NCI-H2196 treated with DMSO at 0.1 percent for 48 hours (cell line): ENCODE measurements around the gene RIPK4.
"Not testable (repeated sequence)": the region's sequence is repeated elsewhere in the genome, so short reads cannot be mapped to it uniquely, and the experiment has no call there.

Experiments
- DNase-seq: peaks from one replicate; lab custom pipeline; 2025; ENCODE audit not compliant: unreplicated experiment; lab: John Stamatoyannopoulos, UW

RIPK4 gene

DNA sequence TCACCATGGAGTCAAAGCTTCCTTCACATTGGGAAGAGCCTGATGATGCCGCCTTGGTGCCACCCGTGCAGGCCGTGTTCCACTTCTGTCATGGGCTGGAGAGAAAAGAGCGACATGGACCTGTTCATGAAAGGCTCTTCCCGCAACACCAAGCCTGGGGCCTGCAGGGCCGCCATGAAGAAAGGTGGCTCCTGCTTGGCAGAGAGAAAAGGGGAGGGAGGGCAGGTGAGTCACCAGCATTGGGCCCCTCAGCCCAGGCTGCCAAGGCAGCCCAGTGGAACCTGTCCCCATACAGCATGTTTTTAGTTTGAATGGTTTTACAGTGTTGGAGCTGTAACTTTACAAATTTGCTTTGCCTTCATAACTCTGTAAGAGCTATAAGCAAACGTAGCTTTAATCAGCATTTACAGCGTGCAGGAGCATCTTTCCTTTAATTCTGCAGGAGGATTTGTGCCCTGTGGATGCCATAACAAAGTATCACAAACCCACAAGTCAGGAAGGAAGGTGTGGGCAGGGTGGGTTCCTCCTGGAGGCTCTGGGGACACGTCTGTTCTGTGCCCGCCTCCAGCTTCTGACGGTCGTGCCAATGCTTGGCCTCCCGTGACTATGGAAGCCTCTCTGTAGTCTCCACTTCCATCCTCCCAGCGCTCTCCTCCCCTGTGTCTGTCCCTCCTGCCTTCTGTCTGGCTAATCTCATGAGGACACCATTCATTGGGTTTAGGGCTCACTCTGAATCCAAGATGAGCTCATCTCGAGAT, 49.1 kb downstream of the RIPK4 start:
- no peak for DNase-seq

DNA sequence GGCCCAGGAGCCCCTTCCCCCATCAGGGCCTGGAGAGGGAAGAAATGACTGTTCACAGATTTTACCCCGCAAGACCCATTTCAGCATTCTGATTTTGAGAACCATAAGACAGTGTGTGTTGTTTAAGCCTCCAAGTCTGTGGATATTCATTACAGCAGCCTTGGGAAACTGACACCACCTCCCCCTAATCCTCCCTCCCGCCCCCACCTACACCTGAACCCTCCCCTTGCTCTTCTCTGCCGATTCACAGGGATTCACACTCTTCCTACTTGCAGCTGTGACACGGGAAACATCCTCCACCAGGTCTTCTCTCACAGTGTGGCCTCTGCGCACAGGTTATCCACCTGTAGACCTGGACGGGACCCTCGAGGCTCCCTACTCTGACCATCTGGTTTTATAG, 50.1 kb downstream of the RIPK4 start:
- no peak for DNase-seq

DNA sequence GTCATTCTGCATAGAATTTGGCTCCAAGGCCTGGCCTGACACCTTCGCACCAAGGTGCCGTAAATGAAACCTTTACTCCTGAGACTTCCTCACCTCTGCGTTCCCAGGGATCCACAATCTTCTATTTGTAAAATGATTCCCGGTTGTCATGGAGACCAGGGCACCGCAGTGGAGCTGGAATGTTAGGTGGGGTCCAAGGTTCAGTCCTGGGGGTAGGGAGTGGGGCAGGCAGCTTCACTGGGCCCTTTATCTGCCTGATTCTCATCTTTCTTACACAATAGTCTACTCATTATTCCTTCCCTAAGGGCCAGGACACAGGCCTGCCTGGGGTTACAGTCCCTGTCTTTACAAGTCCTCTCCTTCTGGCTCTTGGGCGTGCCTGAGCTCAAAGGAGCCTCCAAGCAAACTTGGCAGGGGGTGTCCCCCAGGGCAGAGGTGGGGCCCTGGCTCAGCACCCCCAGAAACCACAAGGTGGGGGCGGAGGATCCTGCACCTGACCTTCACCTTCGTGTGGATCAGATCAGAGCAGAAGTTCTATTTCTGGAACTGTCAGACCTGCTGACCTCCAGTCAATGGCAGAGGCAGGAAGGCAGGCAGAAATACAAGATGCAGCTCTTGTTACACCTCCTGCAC, 51.1 kb downstream of the RIPK4 start:
- no peak for DNase-seq

DNA sequence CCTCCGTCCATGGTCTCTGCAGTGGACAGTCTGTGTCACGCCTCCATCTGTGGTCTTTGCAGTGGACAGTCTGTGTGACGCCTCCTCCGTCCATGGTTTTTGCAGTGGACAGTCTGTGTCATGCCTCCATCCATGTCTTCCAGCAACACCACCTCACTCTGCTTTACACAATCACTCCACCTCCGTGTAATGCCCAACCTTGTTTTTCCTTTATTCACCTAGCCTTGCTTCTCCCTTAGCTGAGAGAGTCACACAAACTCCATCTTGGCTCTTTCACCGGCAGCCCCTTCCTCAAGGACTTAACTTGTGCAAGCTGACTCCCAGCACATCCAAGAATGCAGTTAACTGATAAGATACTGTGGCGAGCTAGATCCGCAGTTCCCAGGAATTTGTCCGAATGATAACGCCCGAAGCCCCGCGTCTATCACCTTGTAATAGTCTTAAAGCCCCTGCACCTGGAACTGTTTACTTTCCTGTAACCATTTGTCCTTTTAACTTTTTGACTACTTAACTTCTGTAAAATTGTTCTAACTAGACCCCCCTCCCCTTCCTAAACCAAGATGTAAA, 52.5 kb downstream of the RIPK4 start:
- DNase-seq = not testable (repeated sequence)

DNA sequence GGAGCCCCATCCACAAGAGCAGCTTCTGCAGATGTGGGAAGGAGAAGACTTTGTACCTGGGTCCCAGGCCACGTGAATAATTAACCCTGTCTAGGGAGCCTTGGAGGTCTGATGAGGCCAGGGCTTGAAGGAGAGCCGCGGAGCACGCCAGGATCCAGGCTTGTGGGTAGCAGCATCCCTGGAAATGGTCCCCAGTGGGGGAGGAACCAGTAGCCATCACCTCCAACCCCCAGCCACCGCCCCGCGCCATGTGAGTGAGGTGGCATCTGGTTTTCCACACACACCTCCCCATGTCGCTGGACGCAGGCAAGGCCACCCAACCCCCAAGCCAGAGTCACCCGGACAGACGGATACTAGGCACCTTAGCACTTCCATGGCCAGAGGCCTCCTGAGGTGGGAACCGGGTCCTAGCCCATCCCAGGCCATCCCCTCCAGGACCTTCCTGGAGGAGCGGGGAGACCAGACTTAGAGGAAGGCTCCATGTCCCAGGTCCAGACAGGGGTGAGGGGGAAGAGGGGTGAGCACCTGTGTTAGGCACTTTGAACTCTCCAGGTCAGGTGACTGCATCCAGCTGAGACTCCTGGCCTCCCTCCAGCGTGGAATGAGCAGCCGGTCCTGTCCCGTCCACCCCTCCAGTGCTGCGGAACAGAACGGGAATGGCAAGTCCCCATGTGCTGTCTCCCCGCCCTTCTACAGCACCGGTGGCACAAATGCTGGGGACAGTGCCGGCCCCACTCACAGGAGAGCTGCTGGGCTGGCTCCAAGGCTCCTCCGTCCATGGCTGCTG, 53.2 kb downstream of the RIPK4 start:
- DNase-seq = no peak

DNA sequence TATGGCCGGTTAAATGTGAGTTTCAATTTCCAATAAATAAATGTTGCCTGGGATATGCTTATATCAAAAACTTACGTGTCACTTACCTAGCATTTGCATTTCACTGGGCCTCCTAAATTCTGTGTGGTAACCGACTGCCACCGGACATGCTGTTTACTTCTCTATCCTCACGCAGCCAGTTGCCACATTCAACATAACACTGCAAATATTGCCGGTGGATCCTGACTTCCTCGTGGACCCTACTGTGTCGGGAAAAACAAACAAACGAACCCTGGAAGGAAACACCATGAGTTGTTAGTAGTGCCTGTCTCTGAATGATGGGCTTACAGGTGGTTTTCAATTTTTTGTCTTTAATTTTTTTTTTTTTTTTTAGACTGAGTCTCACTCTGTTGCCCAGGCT, 54.1 kb downstream of the RIPK4 start:
- no peak for DNase-seq

DNA sequence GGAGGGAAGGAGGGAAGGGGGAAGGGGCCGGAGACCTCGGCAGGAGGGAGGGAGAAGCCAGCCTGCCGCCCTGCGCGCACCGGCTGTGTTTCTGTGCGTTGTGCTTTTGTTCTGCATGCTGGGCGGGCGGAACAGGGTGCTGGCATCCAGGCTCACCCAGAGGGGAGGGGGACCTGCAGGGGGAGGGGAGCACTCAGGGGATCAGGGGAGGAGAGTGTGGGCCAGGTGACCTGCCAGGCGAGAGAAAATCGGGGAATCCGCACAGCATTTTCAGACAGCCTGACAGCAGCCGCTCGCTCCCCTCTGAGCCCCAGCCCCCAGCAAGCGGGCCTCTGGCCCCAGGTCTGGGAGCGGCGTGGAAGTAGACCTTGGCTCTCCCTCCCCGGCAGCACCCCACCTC, 54.7 kb downstream of the RIPK4 start:
- no peak for DNase-seq

DNA sequence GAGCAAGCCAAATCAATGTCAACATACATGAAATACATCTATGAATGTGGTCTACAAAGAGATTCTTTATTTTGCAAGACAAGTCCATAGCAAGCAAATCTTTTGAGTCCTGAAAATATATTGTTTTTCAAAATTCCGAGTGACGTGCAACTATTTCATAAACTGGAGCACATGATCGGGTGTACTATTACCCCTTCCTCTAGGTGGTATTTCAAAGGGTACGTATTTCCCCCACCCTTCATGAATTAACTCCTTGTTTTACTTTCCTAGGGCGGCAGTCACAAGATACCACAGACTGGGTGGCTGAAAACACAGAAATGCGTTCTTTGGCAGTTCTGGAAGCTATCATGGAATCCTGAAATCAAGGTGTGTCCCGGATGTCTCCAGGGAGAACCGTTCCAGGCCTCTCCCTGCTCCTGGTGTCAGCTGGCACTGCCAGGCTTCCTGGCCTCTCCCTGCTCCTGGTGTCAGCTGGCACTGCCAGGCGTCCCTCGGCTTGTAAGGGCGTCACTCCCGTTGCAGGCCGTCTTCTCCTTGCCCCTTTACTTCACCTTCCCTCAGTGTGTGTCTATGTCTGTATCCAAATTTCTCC, 55.3 kb downstream of the RIPK4 start:
- no peak for DNase-seq

DNA sequence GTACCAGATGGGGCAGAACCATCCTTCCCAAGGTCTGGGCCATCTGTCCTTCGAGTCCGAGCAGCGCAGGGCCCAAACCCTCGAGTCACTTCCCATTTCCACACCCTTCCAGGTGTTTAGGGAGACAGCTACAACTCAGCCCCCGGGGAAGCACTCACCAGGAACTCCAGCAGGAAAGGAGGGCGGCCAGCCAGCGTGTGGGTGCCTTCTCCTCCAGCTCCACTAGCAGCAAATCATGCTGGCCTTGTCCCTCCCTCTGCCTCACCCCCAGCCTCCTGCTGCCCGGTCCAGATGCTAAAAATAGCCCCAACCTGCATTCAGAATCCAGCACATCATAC, 56.1 kb downstream of the RIPK4 start:
- no peak for DNase-seq

DNA sequence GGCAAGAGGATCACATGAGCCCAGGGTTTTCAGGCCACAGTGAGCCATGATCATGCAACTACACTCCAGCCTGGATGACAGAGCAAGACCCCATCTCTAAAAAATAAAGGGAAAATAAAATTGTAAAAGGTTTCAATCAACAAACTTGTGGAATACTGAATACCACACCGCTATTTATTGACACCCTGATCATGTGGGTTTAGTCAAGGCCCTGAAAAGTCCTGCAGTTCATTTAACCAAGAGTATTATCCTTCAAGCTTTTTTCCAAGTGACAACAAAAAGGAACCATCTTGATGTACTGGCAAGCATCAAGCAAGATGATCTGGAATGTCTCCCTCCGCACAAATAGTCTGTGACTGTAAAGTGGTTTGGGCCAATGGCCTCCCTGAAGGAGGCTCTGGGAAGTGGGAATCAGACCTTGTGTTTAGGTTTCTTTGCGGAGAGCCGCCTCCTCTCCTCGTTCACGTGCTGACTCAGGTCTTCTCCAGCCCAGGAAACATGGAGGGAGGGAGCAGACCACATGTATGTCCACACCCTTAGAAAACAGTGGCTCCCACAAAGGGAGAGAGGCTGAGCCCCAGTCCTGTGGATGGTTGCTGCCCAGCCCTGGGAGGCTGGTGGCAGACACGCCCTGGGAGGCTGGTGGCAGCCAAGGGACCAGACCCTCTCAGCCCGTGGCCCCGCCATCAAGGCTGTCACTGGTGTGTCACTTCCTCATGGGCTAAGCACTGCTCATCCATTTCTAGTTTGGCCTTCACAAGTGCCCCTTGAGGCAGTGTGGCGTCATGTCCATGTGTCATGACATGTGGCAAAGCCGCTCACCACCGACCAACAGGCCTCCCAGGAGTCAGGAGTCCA, 56.7 kb downstream of the RIPK4 start:
- no peak for DNase-seq

DNA sequence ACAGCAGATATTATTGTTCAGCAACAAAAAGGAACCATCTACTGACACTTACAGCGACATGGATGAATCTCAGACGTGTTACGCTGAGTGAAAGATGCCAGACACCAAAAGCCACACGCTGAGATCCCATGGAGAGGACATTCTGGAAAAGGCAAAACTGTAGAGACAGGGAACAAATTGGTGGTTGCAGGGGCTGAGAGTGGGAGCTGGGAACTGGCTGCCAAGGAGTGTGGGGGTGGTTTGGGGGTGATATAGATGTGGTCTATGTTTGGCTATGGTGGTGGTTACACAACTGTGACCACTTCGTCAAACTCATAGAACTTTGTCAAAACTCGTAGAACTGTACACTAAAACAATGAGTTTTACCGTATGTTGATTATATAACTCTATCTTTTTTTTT, 57.7 kb downstream of the RIPK4 start:
- DNase-seq = no peak

DNA sequence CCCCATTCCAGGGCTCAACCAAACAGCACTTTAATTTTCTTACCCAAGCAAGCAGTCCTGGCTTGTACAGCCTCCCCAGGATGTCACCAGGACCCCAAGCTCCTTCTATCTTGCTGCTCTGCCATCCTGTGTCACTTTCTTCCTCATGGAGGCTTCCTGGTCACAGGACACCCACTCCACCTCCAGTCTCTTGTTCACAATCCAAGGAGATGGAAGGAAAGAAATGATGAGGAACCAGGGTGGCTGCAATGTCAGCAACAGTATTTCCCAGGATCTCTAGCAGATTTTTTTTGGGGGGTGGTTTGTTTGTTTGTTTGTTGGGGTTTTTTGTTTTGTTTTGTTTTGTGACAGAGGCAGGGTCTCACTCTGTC, 58.9 kb downstream of the RIPK4 start:
- no peak for DNase-seq

DNA sequence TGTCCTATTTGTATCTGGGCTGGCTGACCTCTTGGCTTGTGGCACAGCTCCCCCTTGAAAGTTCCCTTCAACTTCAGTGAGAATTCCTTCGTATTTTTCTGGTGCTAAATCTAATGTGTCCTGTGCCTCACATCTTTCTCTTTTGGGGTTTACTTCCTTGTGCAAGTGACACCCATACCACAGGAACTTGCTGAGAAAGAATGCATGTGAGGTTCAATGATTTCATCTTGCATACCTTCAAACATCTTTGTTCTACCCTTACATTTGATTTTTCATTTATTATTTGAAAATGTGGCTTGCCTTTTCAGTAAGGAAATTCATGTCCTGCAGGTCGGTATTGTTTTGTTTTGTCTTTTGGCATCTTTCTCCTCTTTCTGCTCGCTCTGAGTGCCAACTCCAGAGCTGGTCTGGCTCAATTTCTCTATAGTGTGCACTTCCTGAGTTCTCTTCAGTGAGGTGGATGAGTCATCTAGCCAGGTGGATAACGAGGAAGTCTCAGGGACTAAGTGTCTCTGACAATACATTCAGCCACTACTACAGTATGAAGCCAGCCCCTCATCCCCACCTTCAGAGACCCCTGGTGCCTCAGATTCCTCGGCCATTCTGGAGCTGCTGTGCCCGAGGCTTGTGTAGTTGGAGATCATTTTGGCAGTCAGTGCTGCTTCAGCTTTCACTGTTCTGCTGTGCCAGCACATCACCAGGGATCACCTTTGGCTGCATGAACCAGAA, 59.5 kb downstream of the RIPK4 start:
- peak; percentile 77 for DNase-seq

DNA sequence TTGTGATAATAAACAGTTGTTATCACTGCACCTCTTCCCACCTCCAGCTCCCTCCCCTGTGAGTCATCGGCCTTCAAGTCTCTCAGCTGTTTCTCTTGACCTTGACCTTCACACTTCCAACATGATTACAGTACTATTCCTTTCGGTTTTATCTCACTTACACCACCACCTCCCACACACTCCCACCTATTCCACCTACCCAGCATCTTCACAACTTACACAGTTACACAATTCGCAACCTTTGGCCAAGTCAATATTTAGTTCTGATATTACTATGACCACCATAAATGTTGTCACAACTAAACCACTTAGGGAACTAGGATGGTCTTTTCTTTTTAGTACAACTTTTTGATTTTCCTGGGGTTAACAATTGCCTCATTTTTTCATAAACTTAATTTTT, 60.2 kb downstream of the RIPK4 start:
- no peak for DNase-seq

DNA sequence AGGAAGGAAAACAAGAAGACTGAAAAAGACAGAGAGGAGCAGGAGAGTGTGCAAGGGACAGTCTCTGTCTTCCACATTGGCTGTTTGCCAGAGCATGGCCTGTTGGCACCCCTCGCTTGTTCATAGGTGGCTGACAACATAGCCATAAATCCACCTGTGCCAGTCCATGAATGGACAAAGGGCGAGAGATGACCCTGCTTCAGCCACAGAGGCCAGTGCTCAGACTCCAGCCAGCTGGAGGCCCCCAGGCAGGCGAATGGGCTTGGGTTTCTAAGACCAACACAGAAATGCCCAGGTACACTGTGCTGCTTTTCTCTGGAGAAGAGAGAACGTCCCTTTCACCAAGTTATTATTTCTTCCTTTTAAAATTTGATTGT, 60.6 kb downstream of the RIPK4 start:
- DNase-seq = no peak

DNA sequence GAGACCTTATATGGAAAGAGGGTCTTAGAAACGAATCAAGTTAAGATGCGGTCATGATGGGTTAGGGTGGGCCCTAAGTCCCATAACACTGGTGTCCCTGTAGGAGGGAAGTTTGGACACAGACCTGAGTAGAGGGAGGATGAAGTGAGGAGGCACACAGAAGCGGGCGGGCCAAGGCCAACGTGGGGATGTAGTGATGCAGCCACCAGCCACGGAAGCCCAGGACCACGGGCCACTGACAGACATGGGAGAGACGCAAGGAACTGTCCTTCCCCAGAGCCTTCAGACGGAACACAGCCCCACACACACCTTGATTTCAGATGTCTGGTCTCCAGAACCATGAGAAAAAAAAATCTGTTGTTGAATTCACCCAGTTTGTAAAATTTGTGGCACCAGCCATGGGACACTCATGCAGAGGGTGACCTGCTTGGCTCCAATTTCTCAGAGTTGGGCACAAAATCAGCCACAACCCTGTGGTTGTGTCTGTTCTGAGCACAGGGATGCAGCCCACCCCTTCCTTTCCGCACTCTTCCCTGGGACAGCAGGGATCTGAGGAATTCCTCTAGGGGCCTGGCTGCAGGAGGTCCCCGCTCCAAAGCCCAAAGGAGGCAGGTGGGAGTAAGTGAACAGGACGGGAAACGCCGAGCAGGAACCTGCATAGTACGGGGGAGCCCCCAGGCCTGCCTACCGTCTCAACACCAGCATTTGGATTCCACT, 61.1 kb downstream of the RIPK4 start:
- DNase-seq = no peak

DNA sequence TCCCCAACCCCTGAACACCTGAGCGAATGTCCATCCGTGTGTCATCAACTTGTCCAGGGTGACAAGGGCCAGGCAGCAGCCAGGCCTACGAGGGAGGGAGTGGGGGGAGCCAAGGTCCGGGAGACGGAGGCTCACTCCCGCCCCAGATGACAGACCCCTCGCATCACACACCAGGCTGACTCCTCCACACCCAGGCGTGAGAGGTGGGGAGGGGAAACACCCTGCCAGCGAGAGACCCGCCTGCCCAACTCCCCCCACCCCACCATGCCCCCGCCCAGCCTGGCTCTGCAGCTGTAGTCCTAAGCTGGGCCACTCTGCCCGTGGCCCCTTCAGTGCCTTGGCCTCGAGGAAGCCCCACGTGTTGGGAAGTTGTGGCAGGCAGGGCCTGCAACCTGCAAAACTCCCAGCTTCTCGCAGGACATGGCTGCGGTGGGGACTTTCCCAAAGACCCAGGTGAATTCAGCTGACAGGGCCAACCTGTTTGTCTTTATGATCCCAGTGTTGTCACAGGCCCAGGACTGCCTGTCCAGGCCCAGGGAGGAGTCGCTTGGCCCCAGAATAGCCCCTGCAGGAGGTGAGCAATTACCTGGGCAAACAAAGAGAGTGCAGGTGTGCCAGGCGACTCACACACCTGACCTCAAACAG, 62.9 kb downstream of the RIPK4 start:
- peak; percentile 46 for DNase-seq

DNA sequence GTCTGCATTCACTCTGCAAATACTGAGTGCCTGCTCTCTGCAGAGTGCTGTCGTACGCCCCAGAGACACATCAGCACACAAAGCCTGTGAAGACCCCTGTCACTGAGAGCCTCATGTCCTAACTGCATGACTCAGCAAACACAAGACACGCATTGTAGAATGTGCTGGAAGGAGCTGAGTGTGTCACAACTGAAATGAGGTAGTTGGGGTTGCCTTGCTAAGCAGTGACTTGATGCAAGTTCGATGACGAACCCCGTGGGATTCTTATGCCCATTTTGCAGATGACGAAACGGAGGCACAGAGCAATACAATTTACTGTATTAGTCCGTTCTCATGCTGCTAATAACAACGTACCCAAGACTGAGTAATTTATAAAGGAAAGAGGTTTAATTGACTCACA, 65.1 kb downstream of the RIPK4 start:
- no peak for DNase-seq

DNA sequence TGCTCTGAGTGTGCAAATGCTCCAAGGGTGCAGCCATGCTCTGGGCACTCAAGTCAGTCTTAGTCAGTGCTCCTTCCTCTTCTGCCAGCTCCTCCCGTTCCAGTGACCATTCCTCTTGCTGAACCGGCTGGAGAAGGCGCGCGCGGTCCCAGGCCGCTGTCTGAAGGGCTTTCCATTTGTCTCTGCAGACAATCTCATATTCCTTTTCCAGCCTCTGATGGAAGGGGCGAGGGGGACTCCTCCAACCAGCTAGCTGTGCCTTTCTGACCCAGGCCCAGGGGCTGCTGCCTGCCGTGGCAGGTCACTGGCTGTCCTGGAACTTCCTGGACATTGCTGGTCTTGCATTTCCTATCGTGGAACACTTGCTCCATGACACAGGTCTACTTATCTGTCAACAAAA, 67.5 kb downstream of the RIPK4 start:
- no peak for DNase-seq
